Chondrocyte (in vitro differentiated cells): ENCODE data around the gene DCDC2C. TPM values are rescaled to one million over a fixed set of nuclear protein-coding genes. Genes with fewer than 3 reads are reported as not detected.

ENCODE experiments used
- DNase-seq: peaks from one replicate; pipeline ENCODE4 v3.0.0; 2021; ENCODE audit warnings: mixed read lengths, low spot score
- H3K27ac Mint-ChIP-seq: one replicate; pipeline ENCODE4 v1.8.0; 2021; ENCODE audit warnings: mild to moderate bottlenecking, moderate library complexity, mixed read lengths; ENCODE audit not compliant: unreplicated experiment
- H3K27me3 Mint-ChIP-seq: 2 replicates; pipeline ENCODE4 v1.8.0; 2021; ENCODE audit warnings: low read depth, mixed read lengths
- H3K36me3 Mint-ChIP-seq: 2 replicates; pipeline ENCODE4 v1.8.0; 2021; ENCODE audit warnings: low read depth, mixed read lengths
- H3K4me1 Mint-ChIP-seq: 2 replicates; pipeline ENCODE4 v1.8.0; 2021; ENCODE audit warnings: low read depth, mild to moderate bottlenecking, mixed read lengths
- H3K4me3 Mint-ChIP-seq: one replicate; pipeline ENCODE4 v1.8.0; 2021; ENCODE audit warnings: mild to moderate bottlenecking, moderate library complexity, mixed read lengths; ENCODE audit not compliant: unreplicated experiment
- H3K9me3 Mint-ChIP-seq: 2 replicates; pipeline ENCODE4 v1.8.0; 2021; ENCODE audit warnings: low read depth, mixed read lengths
- total RNA-seq: library from RNA; stranded (reverse); gene quantifications from 3 replicates; pipeline ENCODE4 v1.2.1, GENCODE V29; 2021
- TF ChIP-seq, protein P1 (sequence below): fragments of 200-600 bp; sonication (generic); IDR thresholded peaks from 2 replicates; pipeline ENCODE4 v1.5.0; 2021; ENCODE audit warnings: antibody characterized with exemption, mild to moderate bottlenecking, moderate library complexity

The DCDC2C gene
- total RNA-seq, 1 donor from 2014 or later, result not detected

DNA sequence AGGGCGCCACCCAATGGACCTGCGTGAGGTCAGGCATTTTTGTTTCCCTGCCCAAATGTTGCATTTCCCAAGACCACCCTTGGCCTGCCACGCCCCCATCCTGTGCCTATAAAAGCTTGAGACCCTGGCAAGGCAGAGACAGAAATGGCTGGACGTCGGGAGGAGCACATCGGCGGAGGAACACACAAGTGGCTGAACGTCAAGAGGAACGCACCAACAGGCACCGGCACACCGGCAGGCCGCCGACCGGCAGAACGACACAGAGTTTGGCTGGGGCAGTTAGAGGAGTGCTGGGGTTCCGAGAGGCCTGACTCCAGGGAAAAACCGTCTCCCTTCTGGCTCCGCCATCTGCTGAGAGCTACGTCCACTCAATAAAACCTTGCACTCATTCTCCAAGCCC is 35.9 kb downstream of the DCDC2C start:
- H3K27ac Mint-ChIP-seq, result no peak overlapping the region
- no peak for DNase-seq

DNA sequence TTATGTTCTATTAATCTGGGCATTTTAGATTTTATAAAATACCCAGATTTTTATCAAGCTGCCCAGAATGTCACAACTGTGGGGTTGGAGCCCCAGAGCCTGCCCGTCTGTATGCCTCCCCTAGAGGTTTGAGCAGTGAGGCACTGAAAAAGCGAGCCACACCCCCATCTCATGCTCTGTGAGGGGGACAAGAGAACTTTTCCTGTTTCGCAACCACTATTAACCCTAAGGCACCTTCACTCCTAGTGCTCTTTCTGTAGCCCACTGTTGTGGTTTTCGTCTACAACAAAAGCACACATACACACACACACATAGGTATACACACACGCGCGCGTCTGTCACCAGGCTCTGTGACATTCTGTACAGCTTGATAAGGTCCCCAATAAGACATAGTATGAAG is 38.0 kb downstream of the DCDC2C start:
- no peak overlapping the region for H3K27ac Mint-ChIP-seq
- no peaks in the 10 kb centered on the region for H3K9me3 Mint-ChIP-seq
- DNase-seq, result no peak
- H3K4me3 Mint-ChIP-seq, result no peak overlapping the region
- H3K27me3 Mint-ChIP-seq, result peaks cover 5% of the 10 kb centered on the region
- peaks cover 9% of the 10 kb centered on the region for H3K4me1 Mint-ChIP-seq
- peaks cover 2% of the 10 kb centered on the region for H3K36me3 Mint-ChIP-seq
- TF ChIP-seq, protein P1, sequence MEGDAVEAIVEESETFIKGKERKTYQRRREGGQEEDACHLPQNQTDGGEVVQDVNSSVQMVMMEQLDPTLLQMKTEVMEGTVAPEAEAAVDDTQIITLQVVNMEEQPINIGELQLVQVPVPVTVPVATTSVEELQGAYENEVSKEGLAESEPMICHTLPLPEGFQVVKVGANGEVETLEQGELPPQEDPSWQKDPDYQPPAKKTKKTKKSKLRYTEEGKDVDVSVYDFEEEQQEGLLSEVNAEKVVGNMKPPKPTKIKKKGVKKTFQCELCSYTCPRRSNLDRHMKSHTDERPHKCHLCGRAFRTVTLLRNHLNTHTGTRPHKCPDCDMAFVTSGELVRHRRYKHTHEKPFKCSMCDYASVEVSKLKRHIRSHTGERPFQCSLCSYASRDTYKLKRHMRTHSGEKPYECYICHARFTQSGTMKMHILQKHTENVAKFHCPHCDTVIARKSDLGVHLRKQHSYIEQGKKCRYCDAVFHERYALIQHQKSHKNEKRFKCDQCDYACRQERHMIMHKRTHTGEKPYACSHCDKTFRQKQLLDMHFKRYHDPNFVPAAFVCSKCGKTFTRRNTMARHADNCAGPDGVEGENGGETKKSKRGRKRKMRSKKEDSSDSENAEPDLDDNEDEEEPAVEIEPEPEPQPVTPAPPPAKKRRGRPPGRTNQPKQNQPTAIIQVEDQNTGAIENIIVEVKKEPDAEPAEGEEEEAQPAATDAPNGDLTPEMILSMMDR, result no peak

More for the DNA sequence above, 35.9 kb downstream of the DCDC2C start:
- Mint-ChIP-seq H3K36me3 (peaks cover 2% of the 10 kb centered on the region), H3K4me1 (peaks cover 9% of the 10 kb centered on the region), H3K27me3 (peaks cover 18% of the 10 kb centered on the region), H3K4me3 (no peak overlapping the region), H3K9me3 (no peaks in the 10 kb centered on the region)
- TF ChIP-seq, protein P1, result no peak

- Mint-ChIP-seq H3K27ac (no peak overlapping the region), H3K4me1 (peaks cover 9% of the 10 kb centered on the region), H3K9me3 (no peaks in the 10 kb centered on the region), H3K36me3 (peaks cover 2% of the 10 kb centered on the region), H3K4me3 (no peak overlapping the region), H3K27me3 (peaks cover 4% of the 10 kb centered on the region)
- TF ChIP-seq, protein P1, result peak; percentile 9
- no peak for DNase-seq
These were observed 38.7 kb downstream of the DCDC2C start for GRCh38 chr2:3741867-3742602.

DNA sequence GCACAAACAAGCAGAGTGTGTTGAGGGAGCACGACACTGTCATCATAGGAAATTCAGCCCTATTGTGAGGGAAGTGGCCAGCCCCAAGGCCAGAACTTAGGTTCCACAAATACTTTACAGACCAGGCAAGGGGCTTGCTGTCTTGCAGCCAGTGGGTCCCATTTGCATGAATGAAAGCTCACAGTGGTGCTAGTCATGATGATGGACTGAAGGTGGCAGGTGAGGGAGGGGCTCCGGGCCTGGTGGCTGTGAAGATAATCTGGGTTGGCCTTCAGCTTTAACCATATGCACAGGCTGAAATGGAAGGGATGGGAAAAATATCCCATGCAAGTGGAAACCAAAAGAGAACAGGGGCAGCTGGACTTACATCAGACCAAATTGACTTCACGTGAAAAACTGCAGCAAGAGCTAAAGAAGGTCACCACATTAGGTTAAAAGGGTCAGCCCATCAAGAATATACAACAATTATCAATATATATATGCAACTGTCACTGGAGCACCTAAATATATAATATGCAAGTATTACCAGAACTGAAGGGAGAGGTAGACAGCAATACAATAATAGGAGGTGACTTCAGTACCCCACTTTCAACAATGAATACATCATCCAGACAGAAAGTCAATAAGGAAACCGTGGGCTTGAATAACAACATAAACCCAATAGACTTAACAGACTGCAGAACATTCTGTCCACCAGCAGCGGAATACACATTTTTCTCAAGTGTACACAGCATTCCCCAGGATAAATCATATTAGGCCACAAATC is 39.6 kb downstream of the DCDC2C start:
- H3K9me3 Mint-ChIP-seq, result no peaks in the 10 kb centered on the region
- TF ChIP-seq, protein P1, result no peak
- H3K4me1 Mint-ChIP-seq, result peaks cover 9% of the 10 kb centered on the region
- no peak for DNase-seq
- no peak overlapping the region for H3K27ac Mint-ChIP-seq
- peaks cover 2% of the 10 kb centered on the region for H3K36me3 Mint-ChIP-seq
- no peak overlapping the region for H3K4me3 Mint-ChIP-seq
- peaks cover 2% of the 10 kb centered on the region for H3K27me3 Mint-ChIP-seq

DNA sequence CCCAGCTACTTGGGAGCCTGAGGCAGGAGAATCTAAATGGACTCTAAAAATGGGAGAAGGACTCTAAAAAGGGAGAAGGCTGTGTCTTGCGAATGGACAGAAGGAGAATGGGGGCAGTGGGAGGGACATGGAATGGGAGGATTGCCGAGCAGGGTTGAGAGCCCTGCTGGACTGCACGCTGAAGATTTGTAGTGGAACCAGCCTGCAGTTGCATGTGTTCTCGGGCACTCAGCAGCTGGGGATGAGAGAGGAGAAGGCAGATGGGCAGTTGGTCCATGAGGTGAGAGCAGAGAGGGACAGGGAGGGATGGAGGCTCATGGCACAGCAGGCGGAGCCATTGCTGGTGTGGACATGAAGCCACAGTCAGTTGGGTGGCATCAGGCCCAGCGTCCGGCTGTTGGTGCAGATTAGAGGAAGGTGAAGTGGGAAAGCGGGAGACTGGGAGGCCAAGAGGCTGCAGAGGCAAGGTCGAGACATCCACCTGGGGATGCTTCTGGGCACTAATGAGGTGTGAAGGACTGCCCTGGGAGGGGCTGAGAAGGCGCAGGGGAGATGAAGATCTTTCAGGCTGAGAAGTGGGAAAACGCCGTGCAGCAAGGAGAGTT is 40.7 kb downstream of the DCDC2C start:
- H3K4me1 Mint-ChIP-seq, result peaks cover 9% of the 10 kb centered on the region
- no peak overlapping the region for H3K4me3 Mint-ChIP-seq
- TF ChIP-seq, protein P1, result no peak
- peaks cover 5% of the 10 kb centered on the region for H3K27me3 Mint-ChIP-seq
- no peak for DNase-seq
- H3K27ac Mint-ChIP-seq, result no peak overlapping the region
- H3K9me3 Mint-ChIP-seq, result no peaks in the 10 kb centered on the region
- peaks cover 2% of the 10 kb centered on the region for H3K36me3 Mint-ChIP-seq
